GM18526 (cell line): ENCODE measurements around the gene SDCCAG8.

Experiments
- POLR2A ChIP-seq: IDR thresholded peaks from 3 replicates; pipeline ENCODE4 v1.6.1; 2011; ENCODE audit not compliant: insufficient read length; ENCODE audit errors: extremely low read depth

Gene SDCCAG8

GRCh38 chr1:243269461-243269801, 13.6 kb downstream of the SDCCAG8 start:
- no peak for TF ChIP-seq POLR2A

GRCh38 chr1:243270097-243270864, 14.4 kb downstream of the SDCCAG8 start:
- TF ChIP-seq POLR2A, result no peak

DNA sequence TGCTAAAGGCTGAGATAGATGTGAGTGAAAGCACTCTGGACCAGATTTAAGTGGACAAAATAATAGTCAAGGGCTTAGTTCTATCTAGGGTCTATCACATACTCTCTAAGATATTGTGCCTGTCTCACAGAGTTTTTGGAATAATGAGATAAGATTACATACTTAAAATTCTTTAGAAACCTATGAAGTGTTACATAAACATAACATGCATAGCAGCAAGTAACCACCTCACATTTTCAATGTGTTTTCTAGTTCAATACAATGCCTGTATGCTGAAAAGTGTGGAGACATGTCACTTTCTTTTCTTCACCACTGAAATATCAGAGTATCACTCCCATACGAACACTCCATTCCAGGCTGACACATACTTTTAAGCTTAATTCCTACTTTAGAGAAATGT, 16.2 kb downstream of the SDCCAG8 start:
- TF ChIP-seq POLR2A, result no peak

- TF ChIP-seq POLR2A, result no peak
Measured at GRCh38 chr1:243272401-243272800, 16.6 kb downstream of the SDCCAG8 start.

DNA sequence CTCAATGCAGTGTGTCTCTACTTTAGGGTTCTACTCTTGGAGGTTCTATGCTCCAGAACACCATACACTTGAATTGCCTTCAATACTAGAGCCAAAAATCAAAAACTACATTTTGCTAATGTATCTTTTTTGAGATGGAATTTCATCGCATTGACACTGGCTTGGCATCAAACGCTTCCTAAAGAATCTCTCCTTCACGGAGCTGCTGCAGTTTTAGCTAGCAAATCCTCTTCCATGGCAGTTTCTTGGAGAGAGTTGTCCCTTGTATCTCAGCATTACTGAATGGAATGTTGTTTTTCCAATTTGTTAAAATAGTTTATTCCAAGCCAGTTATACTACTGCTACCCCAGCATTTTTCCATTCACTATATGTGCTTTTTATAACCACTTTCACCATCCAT, 17.7 kb downstream of the SDCCAG8 start:
- TF ChIP-seq POLR2A, result no peak

DNA sequence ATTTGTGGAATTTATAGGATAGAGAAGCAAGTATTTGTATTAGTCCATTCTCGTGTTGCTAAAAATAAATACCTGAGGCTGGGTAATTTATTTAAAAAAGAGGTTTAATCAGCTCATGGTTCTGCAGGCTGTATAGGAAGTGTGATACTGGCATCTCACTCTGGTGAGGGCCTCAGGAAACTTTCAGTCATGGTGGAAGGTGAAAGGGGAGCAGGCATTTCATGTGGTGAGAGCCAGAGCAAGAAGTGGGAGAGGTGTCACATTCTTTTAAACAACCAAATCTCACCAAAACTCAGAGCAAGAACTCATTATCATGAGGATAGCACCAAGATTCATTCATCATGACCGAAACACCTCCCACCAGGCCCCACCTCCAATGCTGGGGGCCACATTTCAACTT, 18.1 kb downstream of the SDCCAG8 start:
- no peak for TF ChIP-seq POLR2A

- TF ChIP-seq POLR2A, result no peak
Measured at GRCh38 chr1:243275316-243275715, 19.5 kb downstream of the SDCCAG8 start.

- TF ChIP-seq POLR2A, result no peak
Measured at GRCh38 chr1:243280571-243281129, 24.8 kb downstream of the SDCCAG8 start.

DNA sequence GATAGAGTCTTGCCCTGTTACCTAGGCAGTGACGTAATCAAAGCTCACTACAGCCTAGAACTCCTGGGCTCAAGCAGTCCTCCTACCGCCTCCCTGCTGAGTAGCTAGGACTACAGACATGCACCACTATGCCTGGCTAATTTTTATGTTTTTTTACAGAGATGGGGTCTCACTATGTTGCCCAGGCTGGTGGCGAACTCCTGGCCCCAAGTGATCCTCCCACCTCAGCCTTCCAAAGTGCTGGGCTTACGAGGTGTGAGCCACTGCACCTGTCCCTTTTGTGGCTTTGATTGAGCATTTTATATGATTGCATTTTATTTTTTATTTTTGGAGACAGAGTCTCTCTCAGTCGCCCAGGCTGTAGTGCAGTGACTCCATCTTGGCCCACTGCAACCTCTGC, 25.8 kb downstream of the SDCCAG8 start:
- no peak for TF ChIP-seq POLR2A

- TF ChIP-seq POLR2A, result no peak
Measured at GRCh38 chr1:243286409-243287122, 30.7 kb downstream of the SDCCAG8 start.

DNA sequence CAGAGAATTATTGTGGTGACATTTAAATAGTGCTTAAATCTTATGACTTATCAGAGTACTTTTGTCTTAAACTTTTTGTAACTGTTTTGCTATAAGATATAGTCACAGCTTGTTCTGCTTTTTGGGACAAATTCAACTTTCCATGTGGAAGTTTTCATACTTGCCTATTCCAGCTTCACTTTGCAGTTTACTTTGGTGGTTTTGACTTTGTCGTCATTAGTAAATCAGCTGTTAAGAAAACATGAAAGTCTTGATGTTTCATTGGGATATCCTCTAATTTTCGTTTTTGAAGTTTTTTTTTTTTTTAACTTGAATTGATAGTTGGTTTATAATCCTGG, 31.3 kb downstream of the SDCCAG8 start:
- no peak for TF ChIP-seq POLR2A

DNA sequence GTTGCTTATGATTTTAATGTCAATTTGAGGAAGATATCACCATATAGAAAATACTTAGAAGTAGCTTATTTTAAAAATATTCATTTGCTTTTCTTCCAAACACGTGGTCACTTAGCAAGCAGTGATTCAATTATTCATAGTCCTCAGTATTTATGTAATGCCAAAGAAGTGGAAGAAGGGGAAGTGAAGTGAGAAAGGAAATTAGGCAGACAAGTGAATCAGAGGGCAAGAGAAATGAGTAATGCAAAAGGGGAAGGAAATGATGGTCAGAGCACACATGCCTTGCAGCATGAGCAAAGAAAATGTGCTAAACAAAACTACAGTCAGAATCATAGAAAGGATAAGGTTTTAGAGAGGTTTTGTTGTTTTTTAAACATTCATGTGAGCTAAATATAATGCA, 31.8 kb downstream of the SDCCAG8 start:
- TF ChIP-seq POLR2A, result no peak

- no peak for TF ChIP-seq POLR2A
Measured at GRCh38 chr1:243288062-243288461, 32.2 kb downstream of the SDCCAG8 start.

DNA sequence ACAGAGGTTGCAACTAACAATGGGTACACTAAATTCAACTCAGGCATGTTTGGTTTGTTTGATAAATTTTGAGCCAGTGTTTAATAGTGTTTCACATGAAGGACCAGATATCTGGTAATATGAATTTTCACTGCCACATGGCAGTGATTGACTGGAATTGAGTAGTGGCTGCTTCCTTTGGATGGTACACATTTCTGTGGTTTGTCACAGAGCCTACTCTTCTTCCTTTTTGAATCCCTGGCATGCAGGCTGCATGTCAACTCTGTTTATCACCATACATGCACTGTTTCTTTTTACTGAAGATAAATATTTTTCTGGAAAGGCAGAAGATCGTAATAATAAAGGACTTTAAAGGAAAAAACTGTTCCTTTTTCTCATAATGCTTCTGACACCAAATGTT, 35.5 kb downstream of the SDCCAG8 start:
- TF ChIP-seq POLR2A, result no peak

- TF ChIP-seq POLR2A, result no peak
Measured at GRCh38 chr1:243292117-243292516, 36.3 kb downstream of the SDCCAG8 start.

GRCh38 chr1:243293941-243294722, 38.3 kb downstream of the SDCCAG8 start:
- no peak for TF ChIP-seq POLR2A
